Measurements from ENCODE around the gene ELMO1. TPM values are rescaled to one million over a fixed set of nuclear protein-coding genes. Genes with fewer than 3 reads are reported as not detected.

Gene ELMO1
- total and polyA plus RNA-seq, 11 donors, result 6.9 to 38.6 (median 14.7) TPM

DNA sequence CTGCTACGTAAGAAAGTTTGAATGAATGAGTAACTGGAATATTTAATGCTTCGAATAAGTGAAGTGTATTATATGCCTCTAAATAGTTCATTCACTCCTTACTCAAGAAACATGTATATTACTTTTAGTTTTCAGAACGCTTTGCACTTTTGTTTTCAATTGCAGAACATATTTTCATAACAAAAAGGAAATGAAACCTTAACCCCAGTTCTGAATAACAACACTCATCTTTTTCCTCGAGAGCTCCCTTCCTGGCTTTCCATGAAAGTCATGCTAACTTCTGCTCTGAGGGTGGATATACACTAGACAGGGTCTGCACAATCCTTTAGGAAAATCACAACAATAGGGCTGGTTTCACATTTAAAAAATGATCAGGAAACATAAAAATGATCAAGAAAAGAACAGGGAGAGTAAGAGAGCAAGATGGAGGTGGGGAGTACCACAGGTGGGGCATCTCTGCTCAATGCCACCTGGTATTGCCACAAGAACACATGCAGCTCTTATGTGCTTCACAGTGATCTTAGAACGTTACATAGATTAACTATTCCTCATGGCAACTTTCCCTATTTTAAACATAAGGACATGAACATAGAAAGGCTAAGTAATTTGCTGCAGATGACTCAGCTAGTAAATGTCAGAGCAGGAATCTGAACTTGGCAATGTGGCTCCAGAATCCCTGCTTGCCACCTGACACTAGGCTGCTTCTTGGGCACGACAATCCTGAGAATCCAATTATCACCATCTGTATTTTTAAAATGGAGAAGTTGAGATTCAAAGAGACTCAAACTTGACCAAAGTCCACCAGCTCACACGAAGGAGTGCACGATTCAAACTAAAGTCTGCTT is 504.9 kb downstream of the ELMO1 start:
- 84 to 87% (median 87%) methylated on average over 8 of the region's 8 CpGs for WGBS, 4 donors
- no peak for ATAC-seq

GRCh38 chr7:36942955-36943354 is 505.7 kb downstream of the ELMO1 start:
- Histone ChIP-seq H3K9me3 (peaks cover 0 to 57% (median 31%) of the 10 kb centered on the region in 12 donors), H3K27me3 (no peaks in the 10 kb centered on the region), H3K4me3 (no peak overlapping the region), H3K36me3 (peaks cover 0 to 3% (median 0%) of the 10 kb centered on the region in 9 donors), H3K27ac (no peak overlapping the region), H3K4me1 (peaks cover 0 to 20% (median 8%) of the 10 kb centered on the region in 12 donors)
- intact Hi-C loops (cut with DNase I), result no loop called here
- TF ChIP-seq POLR2A (IDR thresholded peaks at IDR 0.05), result no peak
- TF ChIP-seq CTCF (IDR thresholded peaks at IDR 0.05), result no peak
- DNase-seq (no peak), ATAC-seq (no peak)
- WGBS, 4 donors, result 91 to 94% (median 92%) methylated on average over 9 of the region's 9 CpGs

More for the DNA sequence above, 504.9 kb downstream of the ELMO1 start:
- Histone ChIP-seq H3K27ac (no peak overlapping the region), H3K27me3 (no peaks in the 10 kb centered on the region), H3K36me3 (no peaks in the 10 kb centered on the region), H3K4me3 (no peak overlapping the region), H3K4me1 (peaks cover 0 to 20% (median 8%) of the 10 kb centered on the region in 12 donors), H3K9me3 (peaks cover 0 to 48% (median 23%) of the 10 kb centered on the region in 12 donors)
- no peak for TF ChIP-seq POLR2A (IDR thresholded peaks at IDR 0.05)
- no peak for TF ChIP-seq CTCF (IDR thresholded peaks at IDR 0.05)
- intact Hi-C loops (cut with DNase I), result no loop called here
- no peak for DNase-seq

DNA sequence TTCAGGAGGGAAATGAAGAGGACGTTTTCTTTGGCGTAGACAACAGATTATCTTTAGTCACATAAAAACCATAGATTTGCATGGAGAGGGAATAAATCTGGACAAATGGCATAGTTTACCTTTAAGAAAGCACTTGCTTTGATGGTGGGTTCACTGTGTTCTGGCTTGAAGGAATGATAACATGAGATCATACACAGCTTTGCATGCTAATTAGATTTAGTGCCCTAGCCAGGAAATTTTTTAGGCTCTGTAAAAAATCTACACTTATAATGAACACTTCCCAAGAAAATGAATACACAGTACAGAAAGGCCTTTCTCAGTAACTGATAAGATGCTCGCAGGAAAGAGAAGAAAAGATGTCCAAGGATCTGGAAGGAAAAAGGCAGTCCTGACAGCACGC is 506.1 kb downstream of the ELMO1 start:
- no peak for DNase-seq
- 73 to 78% (median 75%) methylated on average over 4 of the region's 4 CpGs for WGBS, 4 donors
- no peaks in the 10 kb centered on the region for H3K27me3 ChIP-seq
- no peak overlapping the region for H3K4me3 ChIP-seq
- ATAC-seq, result no peak
- H3K9me3 ChIP-seq, result peaks cover 0 to 61% (median 36%) of the 10 kb centered on the region in 12 donors
- intact Hi-C loops (cut with DNase I), result no loop called here
- no peak overlapping the region for H3K27ac ChIP-seq
- no peak for TF ChIP-seq CTCF (IDR thresholded peaks at IDR 0.05)
- TF ChIP-seq POLR2A (IDR thresholded peaks at IDR 0.05), result no peak
- H3K4me1 ChIP-seq, result peaks cover 0 to 20% (median 8%) of the 10 kb centered on the region in 12 donors
- peaks cover 0 to 7% (median 0%) of the 10 kb centered on the region in 9 donors for H3K36me3 ChIP-seq

- no peak overlapping the region for H3K27ac ChIP-seq
- peaks cover 0 to 10% (median 0%) of the 10 kb centered on the region in 9 donors for H3K36me3 ChIP-seq
- peaks cover 0 to 20% (median 8%) of the 10 kb centered on the region in 12 donors for H3K4me1 ChIP-seq
- ATAC-seq (no peak), DNase-seq (no peak)
- intact Hi-C loops (cut with DNase I), result no loop called here
- H3K4me3 ChIP-seq, result no peak overlapping the region
- TF ChIP-seq CTCF (IDR thresholded peaks at IDR 0.05), result no peak
- no peak for TF ChIP-seq POLR2A (IDR thresholded peaks at IDR 0.05)
- H3K9me3 ChIP-seq, result peaks cover 0 to 66% (median 41%) of the 10 kb centered on the region in 12 donors
- no peaks in the 10 kb centered on the region for H3K27me3 ChIP-seq
- WGBS, 4 donors, result 77 to 85% (median 80%) methylated on average over 3 of the region's 3 CpGs
Observed at GRCh38 chr7:36942025-36942424, 506.6 kb downstream of the ELMO1 start.

All from heart left ventricle (tissue), 16 donors.